ENCODE measurements around the gene SH3BGRL2. TPM values are rescaled to one million over a fixed set of nuclear protein-coding genes. Genes with fewer than 3 reads are reported as not detected.
A peak's percentile ranks its signal among the peaks of the same experiment; 100 is the strongest.

The SH3BGRL2 gene
- total RNA-seq, 1 experiment from 2014 or later: 11.8 TPM

DNA sequence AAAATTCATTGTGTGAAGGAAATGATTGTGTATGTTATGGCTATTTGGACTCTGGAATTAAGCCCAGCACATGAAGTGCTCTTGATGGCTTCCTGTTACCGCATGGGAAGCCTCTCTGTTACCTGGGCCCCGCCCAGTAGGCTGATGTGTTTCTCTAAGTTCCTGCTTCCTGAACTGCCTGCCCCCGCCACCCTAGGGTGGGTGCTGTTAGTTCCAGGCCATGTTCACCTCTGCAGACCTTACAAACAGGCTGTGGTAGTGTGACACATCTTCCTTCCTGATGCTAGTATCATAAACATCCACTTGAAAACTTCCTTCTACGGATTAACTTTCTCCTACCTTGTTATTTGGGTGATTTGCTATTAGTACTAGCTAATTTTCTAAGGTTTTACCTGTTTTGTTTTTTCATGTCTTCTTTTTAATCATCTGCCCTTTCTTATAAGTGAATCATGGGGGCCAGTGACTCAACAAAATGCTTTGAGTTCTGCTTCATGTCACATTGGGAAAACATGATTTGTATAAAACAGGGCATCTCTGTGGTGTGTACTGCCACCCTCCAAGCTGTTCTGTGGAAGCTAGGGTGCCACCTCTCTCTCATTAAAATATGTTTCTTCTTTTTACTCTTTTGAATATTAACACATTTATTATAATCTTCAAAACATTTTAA, 40.6 kb downstream of the SH3BGRL2 start:
- H3K27me3 ChIP-seq (ENCODE audit: insufficient read depth, low read length): no peaks in the 10 kb centered on the region
- H3K23me2 ChIP-seq (ENCODE audit: insufficient read length, low read depth, low read length, poor library complexity, severe bottlenecking): no peaks in the 10 kb centered on the region
- H3K4me2 ChIP-seq (ENCODE audit: insufficient read depth, insufficient read length, low read length): no peak overlapping the region
- no peaks in the 10 kb centered on the region for H3K79me1 ChIP-seq (ENCODE audit: insufficient read depth, low read depth, low read length, poor library complexity, severe bottlenecking)
- peak; percentile 31 for DNase-seq
- H3K18ac ChIP-seq (ENCODE audit: insufficient read length, low read depth, low read length): no peak overlapping the region
- Mint-ChIP-seq H3K27me3 (ENCODE audit: low read depth) (no peaks in the 10 kb centered on the region), H3K27ac (peak overlapping the region in 2 of 3 experiments; percentile 40 to 88; a peak in 3 of 7 replicates), H3K4me1 (peaks cover 17 to 40% of the 10 kb centered on the region in 2 experiments), H3K36me3 (ENCODE audit: insufficient read depth in 1 of 3, low read depth in 3 of 3) (peaks cover 4 to 5% (median 5%) of the 10 kb centered on the region in 3 experiments; a peak in 3 of 7 replicates), H3K9me3 (no peaks in the 10 kb centered on the region), H3K4me3 (no peak overlapping the region)
- no peak overlapping the region for H2AFZ ChIP-seq (ENCODE audit: low read length)
- WGBS (ENCODE audit: extremely low coverage, insufficient read length, low lambda C conversion rate): no CpG with 5 or more reads among the region's 4 CpGs
- H3K9me3 ChIP-seq (ENCODE audit: control insufficient read depth, low read depth, low read length): no peaks in the 10 kb centered on the region
- no peak overlapping the region for H2BK12ac ChIP-seq (ENCODE audit: insufficient read length, low read depth, low read length)
- no peak overlapping the region for H3K14ac ChIP-seq (ENCODE audit: insufficient read depth, low read length)
- no peak overlapping the region for H3K27ac ChIP-seq (ENCODE audit: insufficient read length, low read depth, low read length)
- H3K9ac ChIP-seq (ENCODE audit: extremely low read depth, insufficient read length, low read length): no peak overlapping the region
- no peak overlapping the region for H3T11ph ChIP-seq (ENCODE audit: low read length)
- H2BK20ac ChIP-seq (ENCODE audit: low read depth, low read length, poor library complexity, severe bottlenecking): no peak overlapping the region
- no peak overlapping the region for H2BK120ac ChIP-seq (ENCODE audit: low read depth, low read length, poor library complexity, severe bottlenecking)
- no peak overlapping the region for H2BK15ac ChIP-seq (ENCODE audit: low read depth, low read length)
- no peak overlapping the region for H3K4ac ChIP-seq (ENCODE audit: low read depth, low read length)
- no peaks in the 10 kb centered on the region for H3K79me2 ChIP-seq (ENCODE audit: insufficient read depth, low read length)
- no peak overlapping the region for H4K8ac ChIP-seq (replicated peaks; ENCODE audit: insufficient read length, low read depth, low read length)
- H4K5ac ChIP-seq (ENCODE audit: insufficient read length, low read depth, low read length): no peak overlapping the region
- H3K4me1 ChIP-seq (ENCODE audit: insufficient read depth, low read length): no peaks in the 10 kb centered on the region
- H2AK5ac ChIP-seq (ENCODE audit: insufficient read length, low read length): no peak overlapping the region
- H3K23ac ChIP-seq (ENCODE audit: insufficient read length, low read depth, low read length): no peak overlapping the region
- H4K20me1 ChIP-seq (ENCODE audit: control insufficient read depth, insufficient read depth, insufficient read length): no peaks in the 10 kb centered on the region
- no peak overlapping the region for H3K56ac ChIP-seq (ENCODE audit: insufficient read length, low read depth, low read length)
- H4K91ac ChIP-seq (ENCODE audit: insufficient read length, low read depth, low read length): no peak overlapping the region
- H2BK5ac ChIP-seq (ENCODE audit: insufficient read length, low read length): no peak overlapping the region
- TF ChIP-seq, protein P1, sequence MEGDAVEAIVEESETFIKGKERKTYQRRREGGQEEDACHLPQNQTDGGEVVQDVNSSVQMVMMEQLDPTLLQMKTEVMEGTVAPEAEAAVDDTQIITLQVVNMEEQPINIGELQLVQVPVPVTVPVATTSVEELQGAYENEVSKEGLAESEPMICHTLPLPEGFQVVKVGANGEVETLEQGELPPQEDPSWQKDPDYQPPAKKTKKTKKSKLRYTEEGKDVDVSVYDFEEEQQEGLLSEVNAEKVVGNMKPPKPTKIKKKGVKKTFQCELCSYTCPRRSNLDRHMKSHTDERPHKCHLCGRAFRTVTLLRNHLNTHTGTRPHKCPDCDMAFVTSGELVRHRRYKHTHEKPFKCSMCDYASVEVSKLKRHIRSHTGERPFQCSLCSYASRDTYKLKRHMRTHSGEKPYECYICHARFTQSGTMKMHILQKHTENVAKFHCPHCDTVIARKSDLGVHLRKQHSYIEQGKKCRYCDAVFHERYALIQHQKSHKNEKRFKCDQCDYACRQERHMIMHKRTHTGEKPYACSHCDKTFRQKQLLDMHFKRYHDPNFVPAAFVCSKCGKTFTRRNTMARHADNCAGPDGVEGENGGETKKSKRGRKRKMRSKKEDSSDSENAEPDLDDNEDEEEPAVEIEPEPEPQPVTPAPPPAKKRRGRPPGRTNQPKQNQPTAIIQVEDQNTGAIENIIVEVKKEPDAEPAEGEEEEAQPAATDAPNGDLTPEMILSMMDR (conservative IDR thresholded peaks at IDR 0.05): no peak

Data from H9 (cell line).